NK-92 (cell line): ENCODE data around the gene ASXL3.

Source experiments
- DNase-seq: peaks from one replicate; lab custom pipeline; 2025; ENCODE audit not compliant: unreplicated experiment; lab: John Stamatoyannopoulos, UW

The ASXL3 gene

DNA sequence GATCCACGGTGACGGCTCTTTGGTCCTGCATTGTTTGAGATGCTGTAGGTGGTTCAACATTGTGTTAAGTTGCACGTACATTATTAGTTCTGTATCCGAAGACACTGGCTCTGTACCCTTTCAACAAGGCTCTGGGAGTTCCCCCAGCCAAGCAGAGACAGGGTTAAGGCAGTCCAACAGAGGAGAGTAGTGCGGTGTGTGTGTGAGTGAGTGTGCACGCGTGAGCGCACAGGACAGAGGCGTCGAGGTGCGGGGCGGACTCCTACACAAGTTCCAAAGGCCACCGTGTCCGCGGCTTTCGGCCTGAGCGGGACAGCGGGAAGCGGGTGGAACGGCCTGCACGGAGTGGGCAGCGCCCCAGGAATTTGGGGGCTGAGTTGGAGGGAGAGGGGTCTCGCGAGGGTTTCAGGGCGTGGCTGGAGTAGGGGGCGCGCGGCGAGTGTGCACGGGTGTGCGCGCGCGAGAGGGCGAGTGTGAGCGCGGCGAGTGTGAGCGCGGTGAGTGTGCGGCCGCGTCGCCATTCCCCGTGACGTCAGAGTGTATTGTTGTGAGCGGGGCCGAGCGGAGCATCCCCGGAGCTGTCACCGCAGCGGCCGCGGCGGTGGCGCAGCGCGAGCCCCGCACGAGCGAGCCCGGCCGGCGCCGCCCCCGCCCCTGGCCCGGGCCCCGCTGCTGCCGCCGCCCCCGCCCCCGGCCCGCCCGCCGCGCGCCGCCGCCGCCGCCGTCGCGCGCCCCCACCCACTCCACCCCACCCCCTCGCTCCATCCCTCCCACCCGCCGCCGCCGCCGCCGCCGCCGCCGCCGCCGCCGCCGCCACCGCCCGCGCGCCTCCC, at the start of gene ASXL3:
Gene ASXL3 (plus strand): TSS at position 535 of the 833 bp plus-strand sequence. CDS start 413 bp downstream, outside the sequence.
- no peak for DNase-seq

DNA sequence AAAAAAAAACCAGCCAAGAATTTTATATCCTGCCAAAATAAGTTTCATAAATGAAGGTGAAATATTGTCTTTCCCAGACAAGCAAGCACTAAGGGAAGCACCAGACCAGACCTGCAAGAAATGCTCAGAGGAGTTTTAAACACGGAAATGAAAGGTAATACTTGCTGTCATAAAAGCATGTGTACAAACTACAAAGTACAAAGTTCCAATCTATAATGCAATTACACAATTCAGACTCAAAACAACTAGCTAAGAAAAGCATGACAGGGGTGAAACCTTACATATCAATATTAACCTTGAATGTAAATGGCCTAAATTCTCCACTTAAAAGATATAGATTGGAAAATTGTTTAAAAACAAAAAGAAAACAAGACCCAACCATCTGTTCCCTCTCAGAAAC, 45.0 kb upstream of the ASXL3 start:
- no peak for DNase-seq

DNA sequence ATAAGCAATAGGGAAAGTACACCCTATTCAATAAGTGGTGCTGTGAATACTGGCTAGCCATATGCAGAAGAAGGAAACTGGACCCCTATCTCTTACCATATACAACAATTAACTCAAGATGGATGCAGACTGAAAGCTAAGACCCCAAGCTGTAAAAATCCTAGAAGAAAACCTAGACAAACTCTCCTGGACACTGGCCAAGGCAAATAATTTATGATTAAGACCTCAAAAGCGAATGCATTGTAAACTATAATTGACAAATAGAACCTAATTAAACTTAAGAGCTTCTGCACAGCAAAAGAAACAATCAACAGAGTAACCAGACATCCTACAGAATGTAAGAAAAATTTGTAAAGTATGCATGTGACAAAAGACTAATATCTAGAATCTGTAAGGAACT, 41.1 kb upstream of the ASXL3 start:
- DNase-seq = no peak

DNA sequence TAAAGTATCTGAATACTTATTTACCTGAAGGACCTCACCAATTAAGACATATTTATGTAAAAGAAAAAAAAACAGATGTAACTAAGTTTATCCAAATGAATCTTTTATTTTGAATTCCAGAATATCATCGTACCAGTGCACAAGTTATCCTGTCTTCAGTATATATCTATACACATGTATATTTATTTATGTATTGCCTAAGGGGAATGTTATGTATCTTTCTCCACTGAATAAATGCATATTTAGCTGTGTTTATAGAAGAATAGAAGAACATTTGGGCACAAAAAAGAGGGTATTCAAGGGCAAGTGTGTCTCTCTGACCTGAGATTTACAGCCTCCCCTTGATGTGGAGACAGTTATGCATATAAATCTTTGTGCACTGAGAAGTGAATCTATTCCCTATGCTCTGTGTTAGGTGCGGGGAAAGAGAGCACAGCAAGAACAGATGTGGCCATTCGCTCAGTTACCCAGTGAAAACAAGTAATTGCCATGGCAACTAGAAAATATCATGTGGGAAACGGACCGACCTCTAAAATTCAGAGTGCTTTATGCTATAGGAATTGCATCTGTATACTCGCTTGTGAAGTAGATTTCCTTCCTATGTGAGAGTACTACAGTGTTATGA, 39.5 kb upstream of the ASXL3 start:
- no peak for DNase-seq

DNA sequence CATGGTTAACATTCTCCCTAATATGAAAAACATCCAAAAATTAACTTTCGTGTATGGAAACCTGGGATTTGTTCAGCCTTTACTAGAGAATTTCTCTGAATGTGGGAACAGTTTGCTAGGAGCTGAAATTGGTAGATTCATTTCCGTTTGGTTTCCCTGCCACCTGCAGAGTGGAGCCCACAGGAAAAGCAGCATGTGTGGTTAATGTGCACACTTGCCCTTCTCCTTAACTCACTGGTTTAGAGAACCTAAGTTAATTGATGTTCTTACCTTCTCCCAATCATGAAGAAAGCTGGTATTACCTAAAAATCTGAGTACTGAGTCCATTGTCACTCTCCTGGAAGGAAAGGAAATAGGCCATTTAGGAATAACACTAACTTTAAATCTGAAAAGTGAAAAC, 37.6 kb upstream of the ASXL3 start:
- DNase-seq = no peak

DNA sequence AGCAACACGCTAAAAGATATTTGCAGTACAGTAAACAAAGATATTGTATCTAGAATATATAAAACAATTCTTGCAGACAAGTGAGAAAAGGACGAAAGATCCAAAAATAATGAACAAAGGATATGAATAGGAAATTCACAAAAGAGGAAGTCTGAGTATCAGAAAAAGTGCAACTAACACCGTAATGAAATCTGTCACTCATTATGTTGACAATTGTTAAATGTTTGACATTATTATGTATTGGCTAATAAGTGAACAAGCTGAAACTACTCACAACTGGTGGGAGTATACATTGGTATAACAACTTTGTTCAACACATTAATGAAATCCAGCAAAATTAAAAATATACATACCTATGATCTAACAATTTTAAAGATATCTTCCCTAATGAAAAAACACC, 36.7 kb upstream of the ASXL3 start:
- DNase-seq = no peak

DNA sequence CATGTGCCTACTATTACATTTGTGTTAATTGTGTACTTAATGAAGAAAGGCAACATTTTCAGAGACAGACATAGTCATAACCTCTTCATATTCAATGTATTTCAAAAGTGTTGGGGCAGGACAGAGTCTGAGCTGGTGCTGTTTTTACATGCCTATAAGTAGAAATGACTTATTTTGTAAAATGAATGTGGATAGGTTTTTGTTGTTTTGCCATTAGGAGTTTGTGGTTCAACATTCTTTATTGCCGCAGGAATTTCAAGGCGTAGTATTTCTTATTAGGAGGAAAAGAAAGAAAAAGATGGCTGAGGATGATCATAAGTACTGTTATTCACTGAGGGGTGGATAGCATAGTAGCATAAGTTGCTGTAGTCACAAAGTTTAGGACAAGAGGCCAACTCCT, 21.2 kb upstream of the ASXL3 start:
- no peak for DNase-seq

DNA sequence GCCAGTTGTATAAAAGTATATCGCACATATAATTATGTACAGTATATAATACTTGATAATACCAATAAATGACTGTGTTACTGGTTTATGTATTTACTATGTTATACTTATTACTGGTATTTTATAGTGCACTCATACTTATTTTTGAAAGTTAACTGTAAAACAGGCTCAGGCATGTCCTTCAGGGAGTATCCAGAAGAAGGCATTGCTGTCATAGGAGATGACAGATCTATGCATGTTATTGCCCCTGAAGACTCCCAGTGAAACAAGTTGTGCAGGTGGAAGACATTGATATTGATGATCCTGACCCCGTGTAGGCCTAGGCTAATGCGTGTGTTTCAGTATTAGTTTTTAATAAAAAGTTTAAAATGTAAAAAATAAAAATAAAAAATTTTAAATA, 20.3 kb upstream of the ASXL3 start:
- no peak for DNase-seq

DNA sequence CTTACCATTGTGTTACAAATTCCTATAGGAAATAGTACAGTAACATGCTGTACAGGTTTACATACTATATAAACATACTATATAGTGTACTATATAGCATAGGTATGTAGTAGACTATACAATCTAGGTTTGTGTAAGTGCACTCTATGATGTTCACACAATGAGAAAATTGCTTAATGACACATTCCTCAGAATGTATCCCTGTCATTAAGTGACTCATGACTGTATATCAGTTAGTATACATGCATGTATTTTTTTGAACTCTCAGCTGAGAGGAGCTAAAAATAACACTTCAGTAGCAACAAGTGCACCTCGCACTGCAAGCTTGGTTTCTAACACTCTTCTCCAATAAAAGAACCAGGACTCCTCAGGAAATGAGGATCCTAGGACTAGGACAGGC, 19.5 kb upstream of the ASXL3 start:
- DNase-seq = no peak

DNA sequence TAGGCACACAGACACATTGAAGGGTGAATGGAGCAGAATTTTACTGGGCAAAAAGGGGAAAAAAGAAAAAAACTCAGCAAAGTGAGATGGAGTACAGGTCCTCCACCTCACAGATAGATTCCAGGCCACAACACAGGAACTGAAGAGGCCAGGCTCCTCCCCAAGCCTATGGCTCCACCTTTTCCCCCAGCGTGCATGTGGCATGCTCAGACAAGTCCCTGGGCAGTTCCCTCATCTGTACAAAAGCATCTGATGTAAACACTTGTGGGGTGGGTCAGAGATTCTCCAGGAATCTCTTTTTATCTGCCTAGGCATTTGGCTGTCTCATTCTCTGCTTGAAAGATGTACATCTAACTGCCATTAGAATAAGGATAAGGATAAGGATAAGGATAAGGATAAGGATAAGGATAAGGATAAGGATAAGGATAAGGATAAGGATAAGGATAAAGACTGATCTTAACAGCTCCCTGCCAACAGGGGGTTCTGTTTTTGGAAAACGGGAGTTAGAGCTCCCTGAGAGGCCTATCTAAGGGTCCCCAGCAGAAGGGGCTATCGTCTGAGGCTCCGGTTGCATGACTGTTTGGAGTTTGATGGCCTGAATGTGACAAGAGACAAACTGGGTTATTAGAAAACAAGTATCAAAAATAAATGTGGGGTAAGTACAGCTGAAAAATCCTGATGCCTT, 17.2 kb upstream of the ASXL3 start:
- no peak for DNase-seq

DNA sequence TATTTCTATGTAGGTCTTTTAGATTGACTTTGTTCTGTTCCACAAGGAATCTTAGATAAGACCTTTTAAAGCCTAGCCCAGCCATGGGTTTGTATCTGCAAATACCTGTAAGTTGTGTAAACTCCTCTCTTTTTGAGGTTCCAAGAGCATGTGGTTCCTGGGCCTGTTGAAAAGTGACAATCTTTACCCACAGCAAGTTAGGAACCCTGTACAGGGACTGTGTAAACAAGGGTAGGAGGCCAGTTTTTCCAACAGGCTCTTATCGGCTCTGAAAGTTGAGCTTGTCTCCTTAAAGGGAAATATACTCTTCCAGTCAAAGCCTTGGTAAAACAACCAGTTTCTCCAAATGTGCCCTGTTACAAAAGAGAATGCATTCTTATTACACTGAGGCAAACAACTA, 15.3 kb upstream of the ASXL3 start:
- no peak for DNase-seq

DNA sequence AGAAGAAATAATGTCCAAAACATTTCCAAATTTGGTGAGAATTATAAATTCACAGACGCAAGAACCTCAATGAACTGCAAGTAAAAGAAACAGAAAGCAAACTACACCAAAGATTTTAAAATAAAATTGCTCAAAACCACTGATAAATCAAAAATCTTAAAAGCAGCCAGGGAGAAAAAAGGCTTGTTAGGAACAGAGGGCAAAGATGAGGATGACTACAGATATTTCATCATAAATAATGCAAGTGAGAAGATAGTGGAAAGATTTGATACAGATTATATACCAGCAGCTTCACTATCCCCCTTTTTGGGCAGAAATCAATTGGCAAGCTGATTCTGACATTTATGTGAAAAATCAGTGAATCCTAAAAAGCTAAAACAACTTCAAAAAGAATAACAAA, 10.3 kb upstream of the ASXL3 start:
- DNase-seq = no peak

DNA sequence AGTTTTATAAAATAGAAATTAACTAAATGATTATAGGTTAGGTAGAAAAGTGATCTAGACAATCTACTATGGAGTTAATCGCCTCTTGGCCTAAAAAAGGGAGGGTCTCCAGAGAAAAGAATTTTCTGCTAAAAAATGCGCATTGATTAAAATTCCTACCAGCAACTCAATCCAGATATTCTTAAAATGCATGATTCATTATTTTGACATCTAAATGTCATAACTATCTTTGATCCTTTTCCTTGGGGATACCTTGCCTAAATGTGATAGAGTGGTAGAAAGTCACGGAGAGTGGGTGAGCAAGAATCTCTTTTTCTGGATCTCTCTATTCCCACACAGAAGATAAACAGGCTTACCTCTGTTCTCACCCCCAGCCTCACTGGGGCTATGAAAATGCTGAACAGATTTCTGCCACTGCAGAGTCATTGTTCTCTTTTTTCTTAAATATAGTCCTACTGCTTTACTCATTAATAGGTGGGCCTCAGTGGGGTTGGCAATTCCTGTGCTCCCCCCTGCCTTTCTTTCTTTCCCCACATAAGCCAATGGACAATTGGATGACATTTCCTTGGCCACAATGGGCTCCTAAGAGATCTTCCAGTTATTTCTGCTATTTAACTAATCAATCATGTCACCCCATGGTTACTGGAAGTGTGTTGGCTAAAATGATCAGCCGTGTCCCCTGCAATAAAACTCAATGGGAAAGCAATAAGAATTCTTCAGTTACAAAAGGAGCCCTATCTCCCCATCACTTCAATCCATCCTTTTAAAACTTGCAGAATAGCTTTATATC, 5.8 kb upstream of the ASXL3 start:
- no peak for DNase-seq

DNA sequence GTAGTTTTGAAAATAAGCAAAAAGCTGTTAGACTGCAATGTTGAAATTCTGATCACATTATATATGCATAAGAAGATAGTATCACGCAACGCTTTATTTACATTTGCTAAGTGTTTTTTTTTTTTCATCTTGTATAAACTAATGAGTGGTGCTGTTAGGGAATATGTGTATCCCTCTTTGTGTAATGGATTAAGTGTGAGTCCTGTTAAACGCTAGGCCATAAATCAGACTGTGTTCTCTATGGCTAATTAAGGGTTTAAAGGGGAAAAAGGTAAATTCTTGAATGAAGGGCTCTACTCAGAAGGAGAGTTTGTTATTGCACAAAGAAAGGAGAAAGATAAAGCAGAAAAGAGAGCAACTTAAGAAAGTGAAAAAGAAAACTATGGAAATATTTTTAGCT, 4.8 kb upstream of the ASXL3 start:
- DNase-seq = no peak

DNA sequence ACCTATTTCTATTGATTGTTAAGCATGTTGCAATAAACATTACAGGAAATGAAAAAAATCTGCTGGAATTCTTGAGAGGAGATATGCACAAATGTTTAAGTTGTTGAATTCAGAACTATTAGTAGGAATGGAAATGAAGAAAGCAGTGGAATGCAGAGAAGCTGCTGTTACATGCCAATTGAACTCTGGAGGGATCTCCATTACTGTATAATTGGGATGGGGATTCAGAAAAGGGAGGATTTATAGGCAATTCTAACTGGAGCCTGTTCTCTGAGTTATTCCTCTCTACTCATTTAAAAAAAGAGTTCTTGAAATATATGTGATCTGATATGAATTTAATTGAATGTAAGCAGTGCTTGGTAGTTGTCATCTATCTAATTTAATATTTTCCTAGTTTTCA, 2.6 kb upstream of the ASXL3 start:
- no peak for DNase-seq

DNA sequence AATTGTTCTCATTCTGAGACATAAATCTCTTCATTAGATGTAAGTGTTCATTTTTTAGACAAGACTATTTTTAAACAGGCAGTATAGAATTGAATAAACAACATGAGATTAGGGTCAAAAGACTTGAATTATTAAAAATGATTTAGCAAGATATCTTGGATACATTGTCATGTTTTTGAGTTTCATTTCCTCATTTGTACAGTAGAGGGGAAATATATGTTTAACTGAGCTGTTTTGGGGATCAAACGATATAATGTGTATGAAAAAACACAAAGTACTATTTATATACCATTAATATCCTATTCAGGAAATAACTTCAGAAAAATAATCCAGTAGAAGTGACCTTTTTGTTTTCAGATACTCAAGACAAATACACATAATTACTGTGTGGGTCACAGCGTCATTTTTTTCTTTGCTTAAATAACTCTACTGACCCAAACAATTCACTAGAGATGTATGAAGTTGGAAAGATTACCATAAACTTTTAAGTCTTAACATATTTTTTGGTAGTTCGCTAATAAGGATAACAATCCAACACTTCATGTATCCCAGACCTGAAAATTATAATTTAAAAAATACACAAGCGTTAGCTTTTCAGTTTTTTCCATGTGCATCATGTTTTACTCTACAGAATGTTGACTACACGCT, 896 bp upstream of the ASXL3 start:
- DNase-seq = no peak

DNA sequence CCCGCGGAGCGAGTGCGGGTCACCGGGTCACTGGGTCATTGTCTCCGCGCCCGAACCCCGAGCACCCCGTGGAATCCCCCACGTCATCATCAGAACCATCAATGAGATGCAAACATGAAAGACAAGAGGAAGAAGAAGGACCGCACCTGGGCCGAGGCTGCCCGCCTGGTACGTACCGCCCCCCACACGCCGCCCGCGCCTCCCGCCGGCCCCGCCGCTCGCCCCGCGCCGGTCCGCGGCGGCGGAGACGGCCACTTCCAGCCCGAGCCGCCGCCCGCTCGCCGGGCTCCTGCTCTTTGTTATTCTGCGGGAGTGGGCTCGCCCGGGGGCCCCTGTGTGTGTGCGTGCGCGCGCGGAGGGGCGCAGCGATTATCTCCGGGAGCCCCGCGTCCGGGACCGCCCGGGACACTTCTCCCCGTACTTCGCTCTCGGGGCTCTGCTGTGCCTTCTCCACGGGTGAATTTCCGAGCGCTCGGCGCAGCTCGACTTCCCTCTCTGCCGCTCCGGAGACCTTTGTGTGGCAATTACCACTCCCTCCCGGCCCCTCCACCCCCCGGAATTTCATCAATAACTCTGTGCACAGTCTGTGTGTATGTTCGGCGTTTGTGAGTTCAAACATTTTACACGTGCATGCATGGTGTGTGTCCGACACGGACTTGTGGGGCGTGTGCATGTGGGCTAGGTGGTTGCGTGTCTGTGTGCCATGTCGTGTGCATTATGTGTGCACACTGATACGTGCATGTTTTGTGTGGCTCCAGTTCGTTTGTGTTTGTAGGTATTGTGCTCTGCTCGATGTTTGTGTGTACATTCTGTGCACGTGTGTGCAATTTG, 714 bp downstream of the ASXL3 start:
- DNase-seq = no peak

DNA sequence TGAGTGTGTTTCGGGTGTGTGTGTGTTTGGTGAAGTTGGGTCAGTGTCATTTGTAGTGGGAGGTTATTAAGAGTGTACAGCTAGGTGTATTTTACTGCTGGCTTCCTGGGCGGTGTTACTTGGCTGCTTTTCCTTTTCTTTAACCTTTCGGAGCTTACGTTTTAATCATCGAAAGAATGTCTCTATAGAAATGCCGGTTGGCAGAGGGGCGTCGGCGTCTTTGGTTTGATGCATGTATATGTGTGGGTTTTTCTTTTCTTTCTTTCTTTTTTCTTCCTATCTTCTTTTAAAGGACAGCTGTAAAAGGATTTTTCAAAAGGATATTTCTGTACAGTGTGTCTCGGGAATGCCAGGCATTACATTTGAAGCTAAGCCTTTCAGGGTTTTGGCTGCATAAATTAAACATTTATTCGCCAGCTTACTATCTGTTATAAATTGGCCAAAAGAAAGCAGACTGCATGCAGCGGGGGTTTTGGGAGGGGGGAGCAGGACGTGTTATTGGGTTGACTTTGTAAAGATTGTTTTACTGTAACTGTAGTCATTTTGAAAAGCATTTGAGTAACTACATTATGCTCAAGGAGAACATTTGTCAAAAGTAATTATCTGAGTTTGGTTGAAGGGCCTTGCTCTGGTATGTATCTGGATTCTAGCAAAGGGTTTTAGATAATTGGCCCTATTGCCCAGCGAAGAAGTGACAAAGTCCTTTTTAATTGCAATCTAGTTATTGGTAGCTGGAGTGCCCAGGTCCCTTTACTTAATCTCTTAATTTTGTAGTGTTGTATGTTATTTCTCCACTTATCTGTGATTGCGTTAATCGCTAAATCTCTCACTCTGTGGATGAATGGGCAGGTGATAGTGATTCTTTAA, 1.6 kb downstream of the ASXL3 start:
- DNase-seq = no peak

DNA sequence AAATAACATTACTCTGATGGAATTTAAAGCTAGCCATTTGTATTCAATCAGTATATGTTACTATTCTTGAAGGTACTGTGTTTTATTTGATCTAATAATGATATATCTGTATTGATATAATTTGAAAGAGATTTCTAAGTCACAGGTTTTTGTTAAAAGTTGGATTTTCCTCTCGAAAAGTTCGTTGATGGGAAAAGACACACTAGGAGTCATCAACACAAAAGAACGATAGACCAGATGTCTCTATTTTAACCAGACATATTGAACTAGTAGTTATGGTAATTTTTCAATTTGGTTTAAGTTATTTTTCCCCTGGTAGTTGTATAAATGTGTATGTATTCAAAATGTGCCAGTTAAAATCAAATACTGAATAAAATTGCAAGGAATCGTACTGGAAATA, 2.5 kb downstream of the ASXL3 start:
- no peak for DNase-seq
